ENCODE data around the gene ATP5F1B. TPM values are rescaled to one million over a fixed set of nuclear protein-coding genes. Genes with fewer than 3 reads are reported as not detected.

The ATP5F1B gene
- total RNA-seq, 1 experiment from 2014 or later = 999 TPM

DNA sequence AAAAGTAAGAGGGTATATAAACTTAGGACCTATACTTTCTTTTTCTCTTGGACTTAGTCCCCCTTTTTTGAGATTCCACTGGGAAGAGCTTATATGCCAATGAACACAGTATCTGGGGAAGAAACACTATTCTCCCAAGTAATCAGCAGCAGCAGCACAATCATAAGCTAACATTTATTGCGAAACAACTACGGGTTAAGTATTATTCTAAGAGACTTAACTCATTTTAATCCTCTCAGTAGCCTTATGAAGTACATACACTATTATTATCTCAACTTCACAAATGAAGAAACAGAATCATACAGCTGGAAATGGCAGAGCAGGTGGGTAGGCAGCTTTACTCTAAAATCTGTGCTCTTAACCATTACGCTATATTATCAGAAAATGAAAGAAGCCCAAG is 43.5 kb downstream of the ATP5F1B start:
- ChIA-PET POLR2A (interaction anchor here (0.5 kb wide), 1 partner anchor 72 kb away, joined by 14 read pairs; no protein-coding TSS in a partner anchor), CTCF (no interaction called here)
- ATAC-seq = no peak
- peaks cover 56% of the 10 kb centered on the region for H3K36me3 ChIP-seq (ENCODE audit: control insufficient read depth, insufficient read depth, low read length)
- H3K9me3 ChIP-seq (ENCODE audit: control insufficient read depth, insufficient read depth, low read depth, low read length) = no peaks in the 10 kb centered on the region
- no peak for DNase-seq (ENCODE audit: low read depth, low spot score)
- BruUV-seq (replicated peaks) = no TSS peak
- H3K4me1 ChIP-seq (ENCODE audit: control insufficient read depth, insufficient read depth, low read length) = no peaks in the 10 kb centered on the region; the same call in 1 of the 2 replicates
- intact Hi-C loops (cut with micrococcal nuclease; ENCODE audit: unreplicated experiment) = no loop called here
- H3K27ac ChIP-seq (ENCODE audit: low read length) = no peak overlapping the region
- no peaks in the 10 kb centered on the region for H3K27me3 ChIP-seq (ENCODE audit: control insufficient read depth, insufficient read depth, low read length)
- TF ChIP-seq POLR2AphosphoS5 (IDR thresholded peaks at IDR 0.05; ENCODE audit: low read depth, low read length) = no peak
- no peak for TF ChIP-seq SIN3A (IDR thresholded peaks at IDR 0.05; ENCODE audit: borderline replicate concordance, insufficient read depth, low read depth, low read length)
- no peak for TF ChIP-seq REST (IDR thresholded peaks at IDR 0.05; ENCODE audit: insufficient read depth in 1 of 2, low read depth in 2 of 2, low read length in 1 of 2)
- TF ChIP-seq TCF7L2 (IDR thresholded peaks at IDR 0.05; ENCODE audit: low read depth, low read length) = no peak
- TF ChIP-seq, protein P1, sequence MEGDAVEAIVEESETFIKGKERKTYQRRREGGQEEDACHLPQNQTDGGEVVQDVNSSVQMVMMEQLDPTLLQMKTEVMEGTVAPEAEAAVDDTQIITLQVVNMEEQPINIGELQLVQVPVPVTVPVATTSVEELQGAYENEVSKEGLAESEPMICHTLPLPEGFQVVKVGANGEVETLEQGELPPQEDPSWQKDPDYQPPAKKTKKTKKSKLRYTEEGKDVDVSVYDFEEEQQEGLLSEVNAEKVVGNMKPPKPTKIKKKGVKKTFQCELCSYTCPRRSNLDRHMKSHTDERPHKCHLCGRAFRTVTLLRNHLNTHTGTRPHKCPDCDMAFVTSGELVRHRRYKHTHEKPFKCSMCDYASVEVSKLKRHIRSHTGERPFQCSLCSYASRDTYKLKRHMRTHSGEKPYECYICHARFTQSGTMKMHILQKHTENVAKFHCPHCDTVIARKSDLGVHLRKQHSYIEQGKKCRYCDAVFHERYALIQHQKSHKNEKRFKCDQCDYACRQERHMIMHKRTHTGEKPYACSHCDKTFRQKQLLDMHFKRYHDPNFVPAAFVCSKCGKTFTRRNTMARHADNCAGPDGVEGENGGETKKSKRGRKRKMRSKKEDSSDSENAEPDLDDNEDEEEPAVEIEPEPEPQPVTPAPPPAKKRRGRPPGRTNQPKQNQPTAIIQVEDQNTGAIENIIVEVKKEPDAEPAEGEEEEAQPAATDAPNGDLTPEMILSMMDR (IDR thresholded peaks at IDR 0.05) = no peak
- in situ Hi-C loops (cut with HindIII; ENCODE audit: low pct_unique_long_range_greater_than_20kb, low sequenced_read_pairs) = no loop called here
- H3K4me3 ChIP-seq (ENCODE audit: low read depth in 2 of 2, low read length in 2 of 2) = no peak overlapping the region

- intact Hi-C loops (cut with micrococcal nuclease; ENCODE audit: unreplicated experiment) = no loop called here
- Histone ChIP-seq H3K36me3 (ENCODE audit: control insufficient read depth, insufficient read depth, low read length) (peaks cover 52% of the 10 kb centered on the region), H3K27ac (ENCODE audit: low read length) (no peak overlapping the region), H3K4me1 (ENCODE audit: control insufficient read depth, insufficient read depth, low read length) (no peaks in the 10 kb centered on the region; the same call in 1 of the 2 replicates), H3K4me3 (ENCODE audit: low read depth in 2 of 2, low read length in 2 of 2) (no peak overlapping the region), H3K9me3 (ENCODE audit: control insufficient read depth, insufficient read depth, low read depth, low read length) (no peaks in the 10 kb centered on the region), H3K27me3 (ENCODE audit: control insufficient read depth, insufficient read depth, low read length) (no peaks in the 10 kb centered on the region)
- ATAC-seq (peak; percentile 58; the same call in 1 of the 2 replicates), DNase-seq (ENCODE audit: low read depth, low spot score) (no peak)
- in situ Hi-C loops (cut with HindIII; ENCODE audit: low pct_unique_long_range_greater_than_20kb, low sequenced_read_pairs) = no loop called here
- BruUV-seq (replicated peaks) = no TSS peak
- TF ChIP-seq REST (IDR thresholded peaks at IDR 0.05; ENCODE audit: insufficient read depth in 1 of 2, low read depth in 2 of 2, low read length in 1 of 2) (no peak), POLR2AphosphoS5 (IDR thresholded peaks at IDR 0.05; ENCODE audit: low read depth, low read length) (no peak), SIN3A (IDR thresholded peaks at IDR 0.05; ENCODE audit: borderline replicate concordance, insufficient read depth, low read depth, low read length) (no peak), TCF7L2 (IDR thresholded peaks at IDR 0.05; ENCODE audit: low read depth, low read length) (no peak)
- TF ChIP-seq, protein P1 (IDR thresholded peaks at IDR 0.05) = no peak; the same call in 1 of the 2 replicates
- ChIA-PET CTCF (interaction anchor here (0.5 kb wide), 1 partner anchor 322 kb away, joined by 4 read pairs; no protein-coding TSS in a partner anchor), POLR2A (no interaction called here)
Observed at GRCh38 chr12:56601503-56601902, 44.3 kb downstream of the ATP5F1B start.
